SK-N-MC (cell line): ENCODE results near the gene HYOU1.

Experiments
- DNase-seq: peaks from one replicate; pipeline ENCODE4 v3.0.0-alpha.2; 2011; ENCODE audit warnings: low read depth, low spot score
- H3K27ac ChIP-seq: fragments of 200-600 bp; sonication (generic); 2 replicates; pipeline ENCODE4 v1.5.1; 2016; ENCODE audit warnings: mixed run types
- H3K36me3 ChIP-seq: fragments of 200-600 bp; sonication (generic); 2 replicates; pipeline ENCODE4 v1.6.1; 2017; ENCODE audit warnings: antibody characterized with exemption, low read length, mixed read lengths; ENCODE audit not compliant: insufficient read depth
- H3K4me3 ChIP-seq: fragments of 200-600 bp; sonication (generic); 2 replicates; pipeline ENCODE4 v1.5.1; 2016
- H3K9ac ChIP-seq: fragments of 200-600 bp; sonication (generic); 2 replicates; pipeline ENCODE4 v1.8.0; 2017; ENCODE audit warnings: mixed run types, mixed read lengths; ENCODE audit not compliant: insufficient read length
- H3K9me3 ChIP-seq: fragments of 200-600 bp; sonication (generic); 2 replicates; pipeline ENCODE4 v1.6.1; 2017; ENCODE audit warnings: low read depth, mild to moderate bottlenecking, antibody characterized with exemption, low read length, moderate library complexity, mixed read lengths
- EZH2 ChIP-seq: fragments of 200-600 bp; sonication (generic); IDR thresholded peaks from one replicate; pipeline ENCODE4 v1.6.1; 2017; ENCODE audit warnings: antibody characterized with exemption
- FOXP2 ChIP-seq: optimal IDR thresholded peaks from 2 replicates; pipeline ENCODE3; 2011; ENCODE audit warnings: mild to moderate bottlenecking, moderate library complexity; ENCODE audit not compliant: insufficient read depth; ENCODE audit errors: extremely low read length, control extremely low read depth
- POLR2AphosphoS5 ChIP-seq: IDR thresholded peaks from 2 replicates; pipeline ENCODE4 v1.6.1; 2012; ENCODE audit warnings: mild to moderate bottlenecking, low read depth, low read length, borderline replicate concordance

HYOU1 gene

DNA sequence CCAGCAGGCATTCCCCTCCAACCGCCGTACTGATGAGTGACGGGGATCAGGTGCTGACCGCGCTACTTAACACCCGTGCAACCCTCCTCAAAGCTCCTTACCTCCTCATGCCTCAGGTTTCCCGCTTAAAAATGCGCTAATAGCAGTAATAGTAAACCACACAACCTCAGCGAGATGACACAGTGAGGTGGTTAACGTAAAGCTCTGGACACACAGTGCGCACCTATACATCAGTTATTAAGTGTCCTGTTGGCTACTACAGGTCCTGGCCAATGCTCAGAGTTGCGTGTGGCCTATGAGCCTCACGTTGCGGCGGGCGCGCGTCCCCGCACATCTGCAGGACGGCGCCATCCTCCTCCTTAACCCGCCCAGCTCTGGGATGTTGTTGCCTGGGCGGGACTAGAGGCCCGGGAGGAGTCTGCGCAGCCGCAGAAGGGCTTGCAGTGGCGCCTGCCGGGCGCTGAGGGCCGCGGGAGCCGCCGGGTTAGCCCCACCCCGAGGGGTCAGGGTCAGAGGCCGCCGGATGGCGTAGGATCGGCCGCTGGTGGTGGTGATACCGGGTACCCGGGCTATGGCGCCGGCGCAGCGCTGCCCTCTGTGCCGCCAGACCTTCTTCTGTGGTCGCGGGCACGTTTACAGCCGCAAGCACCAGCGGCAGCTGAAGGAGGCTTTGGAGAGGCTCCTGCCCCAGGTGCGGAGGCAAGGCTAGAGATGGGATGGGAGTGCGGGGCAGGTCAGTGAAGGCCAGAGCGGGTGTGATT is 59.2 kb downstream of the HYOU1 start, which contains the start of gene CENATAC:
TSS of gene CENATAC (plus strand) at position 512 of the 761 bp plus-strand sequence. CDS start at position 572, 60 bp downstream.
- Histone ChIP-seq H3K9me3 (no peaks in the 10 kb centered on the region), H3K4me3 (peak within 1 kb of the TSS; percentile 97), H3K36me3 (peaks cover 29% of the 10 kb centered on the region), H3K9ac (peak within 1 kb of the TSS; percentile 87), H3K27ac (0 out of 2 replicates have a peak within 1 kb of the TSS, but pooled peaks have one; percentile 37)
- DNase-seq: peak; percentile 28
- TF ChIP-seq EZH2: no peak
- peak; percentile 60 for TF ChIP-seq FOXP2
- peak; percentile 97 for TF ChIP-seq POLR2AphosphoS5

GRCh38 chr11:118996926-118997626 is 59.9 kb downstream of the HYOU1 start:
- TF ChIP-seq POLR2AphosphoS5: no peak; the same call in 1 of the 2 replicates
- no peak for TF ChIP-seq EZH2
- no peak for TF ChIP-seq FOXP2
- Histone ChIP-seq H3K4me3 (peak overlapping the region; percentile 97), H3K36me3 (peaks cover 23% of the 10 kb centered on the region), H3K9ac (peak overlapping the region; percentile 87), H3K9me3 (no peaks in the 10 kb centered on the region), H3K27ac (0 out of 2 replicates have a peak overlapping the region, but pooled peaks have one; percentile 37)
- no peak for DNase-seq
